Cardiac fibroblast (primary cell): ENCODE results near the gene EPHB2.
"Not testable (repeated sequence)": the region's sequence is repeated elsewhere in the genome, so short reads cannot be mapped to it uniquely, and the experiment has no call there.

Source experiments
- DNase-seq, 2 donors: peaks; one replicate each; pipeline versions ENCODE4 v3.0.0 to v3.0.0-alpha.2; 2010; ENCODE audit warnings: low read depth in 2 of 2
- H3K4me3 ChIP-seq, 2 donors: replicated peaks in 1 of 2; 1 replicate in 1 of 2; 2 replicates in 1 of 2; pipeline ENCODE4 v1.5.1; 2011; ENCODE audit warnings: low read depth in 2 of 2, low read length in 2 of 2, mild to moderate bottlenecking in 2 of 2, moderate library complexity in 1 of 2
- TF ChIP-seq, protein P1 (sequence below): IDR thresholded peaks from one replicate; pipeline ENCODE4 v1.5.1; 2011; ENCODE audit warnings: low read depth, mild to moderate bottlenecking, low read length, inconsistent platforms

Gene EPHB2

DNA sequence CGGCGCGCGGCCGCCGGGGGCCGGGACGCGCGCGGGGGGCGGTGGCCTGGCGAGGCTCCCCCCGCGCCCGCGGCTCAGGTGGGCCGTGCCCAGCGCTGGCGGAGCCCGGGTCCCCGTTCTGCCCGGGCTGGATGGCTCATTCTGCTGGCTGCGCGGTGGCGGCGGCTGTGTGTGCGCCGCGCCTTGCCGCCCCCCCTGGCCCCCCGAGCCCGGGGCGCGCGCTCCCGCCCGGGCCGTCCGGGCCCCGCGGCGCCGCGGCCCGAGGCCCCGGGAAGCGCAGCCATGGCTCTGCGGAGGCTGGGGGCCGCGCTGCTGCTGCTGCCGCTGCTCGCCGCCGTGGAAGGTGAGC lies at the start of gene EPHB2:
Gene EPHB2, plus strand, starts transcription at position 139 of the 349 bp plus-strand sequence. Its CDS starts 144 bp downstream, at position 283.
- DNase-seq = peak in 1 of 2 donors; percentile 11
- peak within 1 kb of the TSS; percentile 39 to 41 for H3K4me3 ChIP-seq
- TF ChIP-seq, protein P1, sequence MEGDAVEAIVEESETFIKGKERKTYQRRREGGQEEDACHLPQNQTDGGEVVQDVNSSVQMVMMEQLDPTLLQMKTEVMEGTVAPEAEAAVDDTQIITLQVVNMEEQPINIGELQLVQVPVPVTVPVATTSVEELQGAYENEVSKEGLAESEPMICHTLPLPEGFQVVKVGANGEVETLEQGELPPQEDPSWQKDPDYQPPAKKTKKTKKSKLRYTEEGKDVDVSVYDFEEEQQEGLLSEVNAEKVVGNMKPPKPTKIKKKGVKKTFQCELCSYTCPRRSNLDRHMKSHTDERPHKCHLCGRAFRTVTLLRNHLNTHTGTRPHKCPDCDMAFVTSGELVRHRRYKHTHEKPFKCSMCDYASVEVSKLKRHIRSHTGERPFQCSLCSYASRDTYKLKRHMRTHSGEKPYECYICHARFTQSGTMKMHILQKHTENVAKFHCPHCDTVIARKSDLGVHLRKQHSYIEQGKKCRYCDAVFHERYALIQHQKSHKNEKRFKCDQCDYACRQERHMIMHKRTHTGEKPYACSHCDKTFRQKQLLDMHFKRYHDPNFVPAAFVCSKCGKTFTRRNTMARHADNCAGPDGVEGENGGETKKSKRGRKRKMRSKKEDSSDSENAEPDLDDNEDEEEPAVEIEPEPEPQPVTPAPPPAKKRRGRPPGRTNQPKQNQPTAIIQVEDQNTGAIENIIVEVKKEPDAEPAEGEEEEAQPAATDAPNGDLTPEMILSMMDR = no peak

DNA sequence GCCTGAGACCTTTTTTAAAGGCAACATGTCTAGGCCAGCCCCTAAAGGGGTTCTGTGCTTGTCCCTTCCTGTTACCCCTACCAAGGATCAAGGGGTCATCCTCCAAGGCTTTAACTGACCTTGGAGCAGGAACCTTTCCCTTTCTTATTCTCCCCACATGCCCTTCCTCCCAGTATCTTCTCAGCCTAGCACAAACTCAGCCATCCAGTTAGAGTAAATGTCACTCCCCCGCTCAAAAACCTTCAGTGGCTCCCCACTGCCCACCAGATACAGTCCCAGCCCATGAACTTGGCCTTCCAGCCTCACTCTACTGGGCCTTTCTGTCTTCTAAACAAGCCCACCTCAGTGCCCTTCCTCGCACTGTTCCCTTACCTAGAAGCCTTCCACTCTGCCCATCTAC lies 48.8 kb upstream of the EPHB2 start:
- no peak for DNase-seq
- TF ChIP-seq, protein P1 = no peak
- no peak overlapping the region for H3K4me3 ChIP-seq

DNA sequence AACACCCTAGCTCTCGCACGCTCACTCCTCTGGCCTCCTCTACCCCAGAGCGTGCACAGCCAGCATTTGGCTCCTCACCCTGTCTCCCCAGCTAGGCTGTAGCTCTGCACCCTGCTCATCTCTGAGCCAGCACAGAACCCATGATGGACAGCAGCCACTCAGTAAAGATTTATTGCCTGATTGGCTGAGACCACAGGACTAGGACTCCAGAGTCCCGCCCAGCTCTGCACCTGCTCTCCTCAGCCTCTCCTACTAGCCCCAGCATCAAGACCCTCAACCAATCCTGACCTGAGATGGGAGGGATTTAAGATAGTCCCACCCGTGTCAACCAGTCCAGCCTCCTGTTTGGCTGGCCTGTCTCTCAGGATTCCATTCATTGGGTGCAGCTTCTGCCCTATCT lies 48.3 kb upstream of the EPHB2 start:
- peak in 1 of 2 donors; percentile 2 for DNase-seq
- TF ChIP-seq, protein P1 = no peak
- H3K4me3 ChIP-seq = no peak overlapping the region

DNA sequence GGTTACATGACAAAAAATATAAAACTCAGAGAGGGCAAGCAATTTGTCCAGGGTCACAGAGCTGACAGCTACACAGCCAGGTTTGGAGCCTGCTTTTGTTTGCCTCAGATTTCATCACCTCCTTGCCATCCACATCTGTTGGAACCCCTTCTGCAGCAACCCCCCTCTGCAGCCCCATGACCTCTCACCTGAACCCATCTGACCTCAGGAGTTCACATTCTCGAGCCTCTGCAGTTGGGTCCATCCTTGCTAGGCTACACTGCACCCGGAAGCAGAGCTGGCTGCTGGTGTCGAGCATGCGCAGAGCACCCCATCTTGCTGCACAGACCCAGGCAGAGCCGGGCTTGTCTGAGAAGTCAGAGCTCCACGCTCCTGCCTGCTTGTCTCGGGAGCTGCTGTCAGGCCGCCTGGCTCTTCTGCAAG lies 47.6 kb upstream of the EPHB2 start:
- H3K4me3 ChIP-seq = no peak overlapping the region
- TF ChIP-seq, protein P1 = no peak
- no peak for DNase-seq

DNA sequence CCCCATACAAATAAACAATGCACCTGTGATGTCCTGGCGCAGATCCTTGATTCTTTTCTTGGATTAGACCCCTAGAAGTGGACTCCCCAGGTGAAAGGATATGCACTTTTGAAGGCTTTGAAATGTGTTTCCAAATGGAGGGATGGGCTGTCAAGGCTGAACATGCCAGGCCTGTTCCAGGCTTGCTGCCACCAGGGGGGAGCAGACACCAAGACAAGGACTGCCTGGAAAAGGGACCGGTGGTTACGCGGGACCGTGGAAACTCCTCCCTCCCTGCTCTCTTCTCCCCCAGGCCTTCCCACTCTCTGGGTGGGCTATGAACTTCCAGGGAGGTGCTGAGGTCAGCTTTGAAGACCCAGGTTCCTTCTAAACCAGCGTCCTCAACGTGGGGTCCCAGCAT lies 44.9 kb upstream of the EPHB2 start:
- no peak overlapping the region for H3K4me3 ChIP-seq
- DNase-seq = peak; percentile 35 to 42
- TF ChIP-seq, protein P1 = peak; percentile 60

DNA sequence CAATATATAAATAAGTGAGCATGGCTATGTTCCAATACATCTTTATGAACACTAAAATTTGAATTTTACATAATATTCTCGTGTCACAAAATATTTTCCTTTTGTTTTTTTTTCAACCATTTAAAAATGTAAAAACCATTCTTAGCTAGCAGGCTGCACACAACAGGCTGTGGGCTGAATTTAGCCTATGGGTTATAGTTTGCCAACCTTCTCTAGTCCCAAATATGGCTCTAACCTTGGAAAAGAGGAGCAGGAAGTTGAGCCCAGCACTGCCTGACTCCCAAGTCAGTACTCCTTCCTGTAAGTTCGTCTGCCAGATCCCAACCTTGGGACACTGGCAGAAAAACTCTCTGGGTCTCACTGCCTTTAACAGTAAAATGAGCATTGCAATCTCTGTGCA lies 44.2 kb upstream of the EPHB2 start:
- TF ChIP-seq, protein P1 = no peak
- no peak for DNase-seq
- H3K4me3 ChIP-seq = no peak overlapping the region

DNA sequence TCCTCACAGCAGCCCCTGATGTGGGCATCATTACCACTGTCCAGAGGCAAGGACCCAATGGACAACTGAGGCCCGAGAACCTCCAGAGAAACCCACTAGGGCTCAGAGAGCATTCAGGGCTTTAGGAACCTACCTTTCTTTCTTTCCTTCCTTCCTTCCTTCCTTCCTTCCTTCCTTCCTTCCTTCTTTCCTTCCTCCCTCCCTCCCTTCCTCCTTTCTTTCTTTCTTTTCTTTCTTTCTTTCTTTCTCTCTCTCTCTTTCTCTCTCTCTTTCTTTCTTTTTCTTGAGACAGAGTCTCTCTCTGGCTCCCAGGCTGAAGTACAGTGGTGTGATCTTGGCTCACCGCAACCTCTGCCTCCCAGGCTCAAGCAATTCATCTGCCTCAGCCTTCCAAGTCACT lies 41.8 kb upstream of the EPHB2 start:
- not testable (repeated sequence) for H3K4me3 ChIP-seq, DNase-seq
